GM12801 (cell line): Measurements from ENCODE around the gene GPR139.

ENCODE experiments used
- CTCF ChIP-seq: IDR thresholded peaks from one replicate; pipeline ENCODE4 v1.5.1; 2011; ENCODE audit warnings: control low read depth; ENCODE audit not compliant: insufficient read length; ENCODE audit errors: extremely low read depth

GPR139 gene

DNA sequence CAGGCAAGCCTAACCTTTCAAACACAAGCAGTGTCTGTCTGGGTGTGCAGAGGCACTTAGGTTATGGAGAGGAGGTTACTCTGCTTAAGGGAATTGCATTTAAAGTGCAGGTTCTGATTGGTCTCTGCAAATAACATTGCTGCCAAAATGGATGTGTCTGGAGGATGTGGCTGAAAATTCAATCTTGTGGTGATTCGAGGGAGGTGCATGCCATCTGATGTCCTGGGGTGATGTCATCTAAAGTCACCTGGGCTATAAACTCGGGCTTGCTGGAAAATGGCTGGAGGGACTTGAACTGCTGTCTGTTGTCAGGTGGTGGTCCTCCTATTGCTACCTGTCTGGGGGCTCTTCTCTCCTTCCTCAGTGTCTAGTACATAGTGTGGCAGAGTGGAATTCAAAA, 28.3 kb upstream of the GPR139 start:
- TF ChIP-seq CTCF: no peak

DNA sequence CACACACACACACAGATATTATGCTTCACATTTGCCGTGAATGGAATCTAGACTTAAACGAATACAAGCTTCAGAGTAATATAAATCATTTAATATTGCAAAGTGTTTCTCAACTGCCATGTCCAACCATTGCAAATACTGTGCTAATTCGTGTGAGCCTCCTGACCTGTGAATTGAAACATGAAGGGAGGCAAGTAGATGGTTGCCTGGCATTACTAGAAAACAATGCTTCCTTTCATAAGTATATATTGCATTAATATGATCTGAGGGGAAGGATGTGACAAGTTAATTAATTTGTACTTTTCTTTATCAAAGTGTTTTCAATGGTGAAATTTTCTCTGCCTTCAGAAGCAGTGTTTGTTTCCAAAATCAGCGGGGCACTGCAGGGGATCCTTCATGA, 25.7 kb upstream of the GPR139 start:
- TF ChIP-seq CTCF: no peak

GRCh38 chr16:20094157-20094556, 20.5 kb upstream of the GPR139 start:
- TF ChIP-seq CTCF: no peak

- TF ChIP-seq CTCF: no peak
Measured at GRCh38 chr16:20089246-20089965, 15.7 kb upstream of the GPR139 start.

DNA sequence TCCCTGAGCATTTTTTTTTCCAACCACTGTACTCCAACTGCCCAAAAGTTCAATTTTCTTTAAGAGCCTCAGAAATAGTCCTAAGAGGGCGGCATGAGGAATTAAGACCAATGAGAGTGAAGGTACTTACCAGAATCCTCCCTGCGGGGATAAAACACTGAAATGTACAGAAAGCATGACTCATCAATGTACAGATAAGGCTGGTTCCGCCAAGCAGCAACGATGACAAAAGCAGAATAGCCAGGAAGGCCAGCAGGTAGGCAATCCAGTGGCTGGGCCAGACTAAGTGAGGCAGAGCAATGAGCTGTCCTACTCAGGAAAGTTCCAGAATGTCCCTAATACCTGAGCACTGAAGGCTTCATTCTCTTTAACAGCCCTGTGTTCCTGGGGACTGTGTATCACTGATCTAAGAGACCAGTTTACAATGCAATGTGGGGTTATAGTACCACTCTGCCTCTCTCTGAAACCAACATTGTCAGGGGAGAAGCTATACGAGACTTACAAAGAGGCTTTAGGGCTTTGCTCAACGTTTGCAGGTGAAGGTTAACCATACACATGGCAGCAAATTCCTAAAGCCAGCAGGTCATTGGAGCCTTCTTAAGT, 11.0 kb upstream of the GPR139 start:
- TF ChIP-seq CTCF: no peak

DNA sequence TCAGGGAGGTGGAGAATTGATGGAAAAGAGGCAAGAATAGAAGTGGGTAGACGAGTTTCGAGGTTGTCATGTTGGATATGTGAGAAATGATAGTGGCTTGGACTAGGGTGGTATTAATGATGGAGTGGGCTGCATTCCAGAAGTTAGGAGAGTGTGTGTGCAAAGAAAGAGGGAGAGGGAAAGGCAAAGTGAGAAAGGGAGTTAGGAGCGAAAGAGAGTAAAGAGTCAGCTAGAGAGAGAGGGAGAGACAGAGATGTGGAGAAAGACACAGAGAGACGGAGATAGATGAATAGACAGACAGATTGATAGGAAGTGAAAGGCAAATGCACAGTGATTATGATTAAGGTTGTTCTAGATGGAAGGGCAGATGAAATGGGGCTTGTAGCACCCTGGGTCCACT, 5.4 kb upstream of the GPR139 start:
- no peak for TF ChIP-seq CTCF

GRCh38 chr16:20075243-20075642, 1.6 kb upstream of the GPR139 start:
- no peak for TF ChIP-seq CTCF
